IMR-90 (cell line): Measurements from ENCODE around the gene METTL23. TPM values are rescaled to one million over a fixed set of nuclear protein-coding genes. Genes with fewer than 3 reads are reported as not detected.
"Not testable (repeated sequence)": the region's sequence is repeated elsewhere in the genome, so short reads cannot be mapped to it uniquely, and the experiment has no call there.

Experiments
- ATAC-seq: fragments of 200-7000 bp; cut with Tn5 transposase; 2 replicates; pipeline ENCODE4 v1.9.1; 2020; ENCODE audit warnings: low read depth, mild to moderate bottlenecking, moderate library complexity
- BruUV-seq: library from RNA; stranded (reverse); fragments of 400-500 nt; replicated peaks from 2 replicates; lab custom pipeline; 2021; lab: Mats Ljungman, UMichigan
- CTCF ChIA-PET: fragments of 300-600 bp; formaldehyde crosslinking; extraction: SDS; loops from one replicate; lab custom pipeline; 2021; ENCODE audit warnings: antibody characterized with exemption; lab: Yijun Ruan, JAX
- POLR2A ChIA-PET: fragments of 300-600 bp; sonication (Branson Sonifier 250); formaldehyde crosslinking; loops from one replicate; lab custom pipeline; 2022; ENCODE audit warnings: antibody characterized with exemption; ENCODE audit not compliant: unreplicated experiment; lab: Charles Lee
- DNase-seq: peaks from one replicate; pipeline ENCODE4 v3.0.0; 2013
- H2AFZ ChIP-seq: replicated peaks from 2 replicates; pipeline ENCODE3; 2013; ENCODE audit warnings: low read length, mild to moderate bottlenecking; ENCODE audit not compliant: poor library complexity
- H2AK5ac ChIP-seq: 2 replicates; pipeline ENCODE4 v1.6.1; 2013; ENCODE audit warnings: low read depth, low read length, inconsistent platforms
- H2AK9ac ChIP-seq: replicated peaks from 2 replicates; pipeline ENCODE3; 2013; ENCODE audit warnings: mild to moderate bottlenecking, low read depth, low read length, moderate library complexity; ENCODE audit not compliant: poor library complexity
- H2BK120ac ChIP-seq: 2 replicates; pipeline ENCODE4 v1.6.1; 2013; ENCODE audit warnings: low read depth, low read length, inconsistent platforms
- H2BK15ac ChIP-seq: 3 replicates; pipeline ENCODE4 v1.6.1; 2013; ENCODE audit warnings: low read depth, low read length, inconsistent platforms
- H2BK20ac ChIP-seq: 2 replicates; pipeline ENCODE4 v1.6.1; 2013; ENCODE audit warnings: low read depth, mild to moderate bottlenecking, inconsistent platforms, low read length, moderate library complexity
- H2BK5ac ChIP-seq: 2 replicates; pipeline ENCODE4 v1.6.1; 2013; ENCODE audit warnings: mild to moderate bottlenecking, low read depth, low read length, inconsistent platforms; ENCODE audit not compliant: poor library complexity, severe bottlenecking
- H3K14ac ChIP-seq: replicated peaks from 2 replicates; pipeline ENCODE4 v1.6.1; 2013; ENCODE audit warnings: low read depth, low read length, inconsistent platforms
- H3K18ac ChIP-seq: 2 replicates; pipeline ENCODE4 v1.6.1; 2013; ENCODE audit warnings: low read depth, low read length, control low read depth
- H3K23ac ChIP-seq: 2 replicates; pipeline ENCODE4 v1.6.1; 2013; ENCODE audit warnings: low read depth, low read length, inconsistent platforms
- H3K27ac ChIP-seq: 2 replicates; pipeline ENCODE4 v1.5.1; 2013; ENCODE audit warnings: mild to moderate bottlenecking, control low read depth, low read length; ENCODE audit not compliant: insufficient read depth
- H3K27me3 ChIP-seq: 2 replicates; pipeline ENCODE4 v1.6.1; 2013; ENCODE audit warnings: low read length; ENCODE audit not compliant: control insufficient read depth, insufficient read depth
- H3K36me3 ChIP-seq: 2 replicates; pipeline ENCODE4 v1.6.1; 2013; ENCODE audit warnings: low read length, mixed read lengths; ENCODE audit not compliant: control insufficient read depth, insufficient read depth
- H3K4ac ChIP-seq: 2 replicates; pipeline ENCODE4 v1.6.1; 2013; ENCODE audit warnings: low read depth, low read length, inconsistent platforms
- H3K4me1 ChIP-seq: 2 replicates; pipeline ENCODE4 v1.6.1; 2013; ENCODE audit warnings: low read length, mixed read lengths; ENCODE audit not compliant: control insufficient read depth, insufficient read depth
- H3K4me2 ChIP-seq: 2 replicates; pipeline ENCODE4 v1.6.1; 2013; ENCODE audit warnings: low read depth, mild to moderate bottlenecking, control low read depth, low read length, moderate library complexity
- H3K4me3 ChIP-seq: 2 replicates; pipeline ENCODE4 v1.5.1; 2013; ENCODE audit warnings: low read depth, mild to moderate bottlenecking, control low read depth, low read length, moderate library complexity; ENCODE audit not compliant: insufficient read depth
- H3K56ac ChIP-seq: 2 replicates; pipeline ENCODE4 v1.6.1; 2013; ENCODE audit warnings: low read length, inconsistent platforms; ENCODE audit not compliant: insufficient read depth; ENCODE audit errors: extremely low read depth
- H3K79me1 ChIP-seq, 2 experiments: 2 replicates each; pipeline ENCODE4 v1.6.1; 2013; ENCODE audit warnings: low read length in 2 of 2, inconsistent platforms in 1 of 2, low read depth in 1 of 2
- H3K9ac ChIP-seq: 2 replicates; pipeline ENCODE4 v1.6.1; 2013; ENCODE audit warnings: low read depth, low read length, control low read depth
- H3K9me1 ChIP-seq: 2 replicates; pipeline ENCODE4 v1.6.1; 2013; ENCODE audit warnings: low read length, inconsistent platforms; ENCODE audit not compliant: insufficient read depth
- H3K9me3 ChIP-seq: 2 replicates; pipeline ENCODE4 v1.6.1; 2013; ENCODE audit warnings: low read length; ENCODE audit not compliant: control insufficient read depth, insufficient read depth
- H4K20me1 ChIP-seq: 2 replicates; pipeline ENCODE4 v1.6.1; 2013; ENCODE audit warnings: low read length, inconsistent platforms; ENCODE audit not compliant: insufficient read depth
- H4K5ac ChIP-seq: 2 replicates; pipeline ENCODE4 v1.6.1; 2013; ENCODE audit warnings: mild to moderate bottlenecking, low read depth, low read length, control low read depth
- H4K8ac ChIP-seq, 2 experiments: 2 replicates each; pipeline ENCODE4 v1.6.1; 2013; ENCODE audit warnings: low read depth in 2 of 2, low read length in 2 of 2, control low read depth in 1 of 2, inconsistent platforms in 1 of 2
- H4K91ac ChIP-seq: 2 replicates; pipeline ENCODE4 v1.6.1; 2013; ENCODE audit warnings: low read depth, low read length, inconsistent platforms; ENCODE audit not compliant: insufficient read depth
- BHLHE40 ChIP-seq: fragments of 150-350 bp; IDR thresholded peaks from 2 replicates; pipeline ENCODE4 v1.6.1; 2016; ENCODE audit warnings: mild to moderate bottlenecking, low read depth, low read length
- MXI1 ChIP-seq: IDR thresholded peaks from 2 replicates; pipeline ENCODE4 v1.6.1; 2012; ENCODE audit warnings: low read depth, mild to moderate bottlenecking, low read length, moderate library complexity, borderline replicate concordance
- POLR2A ChIP-seq: IDR thresholded peaks from 2 replicates; pipeline ENCODE4 v1.6.1; 2012; ENCODE audit warnings: mild to moderate bottlenecking, low read depth, low read length
- WGBS, 2 experiments: methylation state at CpG; one replicate each; pipeline versions ENCODE4 v1.1.5 to v1.1.7; 2013; ENCODE audit warnings: missing lambda C conversion rate in 2 of 2; ENCODE audit not compliant: insufficient read length in 1 of 2; ENCODE audit errors: extremely low coverage in 2 of 2; 5-methylcytosine and 5-hydroxymethylcytosine counted together
- dilution Hi-C: fragments of 300-500 bp; cut with HindIII; formaldehyde crosslinking; loops from one replicate; pipeline ENCODE4 v1.14.3; 2018; ENCODE audit warnings: low sequenced_read_pairs; ENCODE audit not compliant: unreplicated experiment
- in situ Hi-C: fragments of 300-500 bp; cut with MboI; formaldehyde crosslinking; loops from 3 replicates; pipeline ENCODE4 v1.14.3; 2019; ENCODE audit warnings: low sequenced_read_pairs, inconsistent platforms, mixed read lengths
- intact Hi-C: fragments of 100-400 bp; cut with micrococcal nuclease; formaldehyde crosslinking; loops from 2 replicates; pipeline ENCODE4 v1.10.0; 2022
- polyA plus RNA-seq, 3 experiments: library from polyadenylated mRNA; depleted of rRNA; stranded (reverse); fragments of >200 nt; gene quantifications; 2 replicates each; pipeline ENCODE4 v1.2.3, GENCODE V29; 2012; ENCODE audit warnings: low replicate concordance in 1 of 3
- total RNA-seq: library from RNA; depleted of rRNA; stranded (reverse); fragments of >200 nt; gene quantifications from 2 replicates; pipeline ENCODE4 v1.2.3, GENCODE V29; 2012

Gene METTL23
- total and polyA plus RNA-seq, 2 of the 4 experiments (the other 2 are of a cell fraction): 18.8 to 32.1 TPM

- Histone ChIP-seq H3K27ac (peak overlapping the region; percentile 90), H3K36me3 (peaks cover 19% of the 10 kb centered on the region), H3K23ac (peak overlapping the region; percentile 98), H2AK9ac (peak overlapping the region; percentile 99), H4K20me1 (peaks cover 66% of the 10 kb centered on the region), H2BK20ac (peak overlapping the region; percentile 36; the same call in 1 of the 2 replicates), H3K4me3 (peak overlapping the region; percentile 58), H3K9me1 (peaks cover 22% of the 10 kb centered on the region), H4K8ac (peak overlapping the region; percentile 49 to 89), H4K91ac (peak overlapping the region; percentile 98), H3K4me2 (peak overlapping the region; percentile 87), H3K56ac (peak overlapping the region; percentile 96), H3K14ac (peak overlapping the region; percentile 99), H4K5ac (peak overlapping the region; percentile 67), H2BK5ac (peak overlapping the region; percentile 92), H3K9ac (peak overlapping the region; percentile 86), H2BK120ac (peak overlapping the region; percentile 94), H2AFZ (peak overlapping the region; percentile 75), H3K4ac (peak overlapping the region; percentile 98), H2AK5ac (peak overlapping the region; percentile 81), H3K18ac (peak overlapping the region; percentile 73), H3K79me1 (peaks cover 20 to 85% of the 10 kb centered on the region in 2 experiments; a peak in 3 of 4 replicates), H2BK15ac (peak overlapping the region; percentile 60; the same call in 1 of the 3 replicates), H3K4me1 (peaks cover 29% of the 10 kb centered on the region)
- dilution Hi-C loops, H3K9me3 ChIP-seq, CTCF ChIA-PET, BruUV-seq, H3K27me3 ChIP-seq, DNase-seq, ATAC-seq, POLR2A ChIA-PET, in situ Hi-C loops: not testable (repeated sequence)
- intact Hi-C loops: loop anchor here (1.0 to 2.0 kb wide), 3 partner anchors 22 to 187 kb away; no protein-coding TSS in a partner anchor
- 0% methylated on average over 1 of the region's 79 CpGs; no CpG with 5 or more reads in 1 of the 2 experiments for WGBS, 2 experiments
- TF ChIP-seq MXI1 (0 out of 2 replicates have a peak, but pooled peaks have one; percentile 58), POLR2A (peak; percentile 76; the same call in 1 of the 2 replicates), BHLHE40 (peak; percentile 65)
These were observed 16.4 kb upstream of the METTL23 start for GRCh38 chr17:76709951-76710862.
